ENCODE results near the gene WDR82.

DNA sequence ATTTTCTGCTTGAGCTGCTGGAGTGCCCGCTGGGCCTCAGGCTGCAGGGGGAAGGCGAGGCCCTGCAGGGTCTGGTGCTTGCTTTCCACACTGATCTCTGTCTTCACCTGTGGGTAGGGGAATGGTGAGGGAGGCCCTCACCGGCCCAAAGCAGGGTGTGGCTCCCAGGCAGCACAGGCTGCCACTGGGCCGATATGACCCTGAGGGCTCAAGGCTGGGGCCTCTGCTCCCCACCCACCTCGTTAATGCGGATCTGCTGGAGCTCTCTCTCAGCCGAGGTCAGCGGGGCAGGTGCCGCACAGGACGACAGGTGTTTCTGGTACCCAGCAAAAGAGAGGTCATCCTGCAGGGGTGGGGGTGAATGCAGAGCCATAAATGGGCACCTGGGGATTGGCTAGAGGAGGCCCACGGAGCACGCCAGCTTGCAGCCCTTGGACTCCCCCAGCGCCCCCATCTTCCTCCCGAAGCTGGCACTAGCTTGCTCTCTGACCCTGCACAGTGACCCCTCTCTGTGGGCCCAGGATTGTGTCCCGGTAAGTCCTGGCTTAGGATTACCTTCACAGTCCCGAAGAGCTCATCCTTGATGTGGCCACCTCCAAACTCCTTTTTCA lies 47.5 kb downstream of the WDR82 start:
- TF ChIP-seq, protein P1, sequence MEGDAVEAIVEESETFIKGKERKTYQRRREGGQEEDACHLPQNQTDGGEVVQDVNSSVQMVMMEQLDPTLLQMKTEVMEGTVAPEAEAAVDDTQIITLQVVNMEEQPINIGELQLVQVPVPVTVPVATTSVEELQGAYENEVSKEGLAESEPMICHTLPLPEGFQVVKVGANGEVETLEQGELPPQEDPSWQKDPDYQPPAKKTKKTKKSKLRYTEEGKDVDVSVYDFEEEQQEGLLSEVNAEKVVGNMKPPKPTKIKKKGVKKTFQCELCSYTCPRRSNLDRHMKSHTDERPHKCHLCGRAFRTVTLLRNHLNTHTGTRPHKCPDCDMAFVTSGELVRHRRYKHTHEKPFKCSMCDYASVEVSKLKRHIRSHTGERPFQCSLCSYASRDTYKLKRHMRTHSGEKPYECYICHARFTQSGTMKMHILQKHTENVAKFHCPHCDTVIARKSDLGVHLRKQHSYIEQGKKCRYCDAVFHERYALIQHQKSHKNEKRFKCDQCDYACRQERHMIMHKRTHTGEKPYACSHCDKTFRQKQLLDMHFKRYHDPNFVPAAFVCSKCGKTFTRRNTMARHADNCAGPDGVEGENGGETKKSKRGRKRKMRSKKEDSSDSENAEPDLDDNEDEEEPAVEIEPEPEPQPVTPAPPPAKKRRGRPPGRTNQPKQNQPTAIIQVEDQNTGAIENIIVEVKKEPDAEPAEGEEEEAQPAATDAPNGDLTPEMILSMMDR (IDR thresholded peaks at IDR 0.05), result no peak
- no peak for TF ChIP-seq POLR2A (IDR thresholded peaks at IDR 0.05)

All from adrenal gland (tissue), 5 donors.